ENCODE measurements around the gene CAVIN2. TPM values are rescaled to one million over a fixed set of nuclear protein-coding genes. Genes with fewer than 3 reads are reported as not detected.

Gene CAVIN2
- total RNA-seq, 2 donors from 2014 or later = 10.9 to 15.8 TPM

DNA sequence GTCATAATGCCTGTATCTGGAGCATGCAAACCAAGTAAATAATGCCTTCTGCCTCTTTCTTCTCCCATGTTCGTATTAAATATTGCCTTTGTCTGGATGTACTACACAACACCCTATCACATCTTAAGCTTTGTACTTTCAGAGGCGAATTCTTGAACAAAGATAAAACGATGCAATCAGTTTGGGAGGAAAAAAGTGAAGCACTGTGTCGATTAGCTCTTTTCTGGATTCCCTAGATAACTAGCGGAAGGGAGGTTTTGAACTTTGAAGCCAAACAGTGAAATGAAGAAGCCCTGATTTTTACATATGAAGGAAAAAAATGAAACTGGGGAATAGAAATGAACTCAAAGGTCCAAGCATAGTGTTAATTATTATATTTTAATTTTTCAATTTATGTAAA is 44.7 kb downstream of the CAVIN2 start:
- no peaks in the 10 kb centered on the region for H3K4me1 ChIP-seq
- H3K4me3 ChIP-seq = no peak overlapping the region
- H3K36me3 ChIP-seq (replicated peaks in 1 of 2; ENCODE audit: insufficient read depth in 1 of 2, low read depth in 2 of 2) = no peaks in the 10 kb centered on the region
- H3K27ac ChIP-seq = no peak overlapping the region
- TF ChIP-seq, protein P1, sequence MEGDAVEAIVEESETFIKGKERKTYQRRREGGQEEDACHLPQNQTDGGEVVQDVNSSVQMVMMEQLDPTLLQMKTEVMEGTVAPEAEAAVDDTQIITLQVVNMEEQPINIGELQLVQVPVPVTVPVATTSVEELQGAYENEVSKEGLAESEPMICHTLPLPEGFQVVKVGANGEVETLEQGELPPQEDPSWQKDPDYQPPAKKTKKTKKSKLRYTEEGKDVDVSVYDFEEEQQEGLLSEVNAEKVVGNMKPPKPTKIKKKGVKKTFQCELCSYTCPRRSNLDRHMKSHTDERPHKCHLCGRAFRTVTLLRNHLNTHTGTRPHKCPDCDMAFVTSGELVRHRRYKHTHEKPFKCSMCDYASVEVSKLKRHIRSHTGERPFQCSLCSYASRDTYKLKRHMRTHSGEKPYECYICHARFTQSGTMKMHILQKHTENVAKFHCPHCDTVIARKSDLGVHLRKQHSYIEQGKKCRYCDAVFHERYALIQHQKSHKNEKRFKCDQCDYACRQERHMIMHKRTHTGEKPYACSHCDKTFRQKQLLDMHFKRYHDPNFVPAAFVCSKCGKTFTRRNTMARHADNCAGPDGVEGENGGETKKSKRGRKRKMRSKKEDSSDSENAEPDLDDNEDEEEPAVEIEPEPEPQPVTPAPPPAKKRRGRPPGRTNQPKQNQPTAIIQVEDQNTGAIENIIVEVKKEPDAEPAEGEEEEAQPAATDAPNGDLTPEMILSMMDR (IDR thresholded peaks at IDR 0.05) = no peak
- TF ChIP-seq POLR2A (IDR thresholded peaks at IDR 0.05) = no peak
- intact Hi-C loops (cut with DNase I) = no loop called here
- H3K9me3 ChIP-seq = no peaks in the 10 kb centered on the region
- 49 to 51% methylated on average over 5 of the region's 5 CpGs for WGBS, 2 donors
- H3K27me3 ChIP-seq = no peaks in the 10 kb centered on the region
- DNase-seq = no peak
- no peak for ATAC-seq

DNA sequence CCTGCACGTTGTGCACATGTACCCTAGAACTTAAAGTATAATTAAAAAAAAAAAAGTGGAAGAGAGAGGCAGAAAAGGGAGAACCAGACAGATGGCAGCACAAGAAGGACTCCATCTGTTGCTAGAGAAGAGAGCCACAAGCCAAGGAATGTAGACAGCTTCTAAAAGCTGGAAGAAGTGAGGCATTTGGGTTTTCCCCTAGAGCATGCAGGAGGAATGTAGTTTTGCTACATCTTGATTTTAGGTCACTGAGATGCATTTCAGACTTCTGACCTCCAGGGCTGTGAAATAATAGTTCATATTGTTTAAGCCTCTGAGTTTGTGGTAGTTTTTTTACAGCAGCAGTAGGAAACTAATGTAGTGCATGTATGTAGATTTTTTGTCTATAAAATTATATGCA is 46.0 kb downstream of the CAVIN2 start:
- DNase-seq (no peak), ATAC-seq (no peak)
- no peaks in the 10 kb centered on the region for H3K36me3 ChIP-seq (replicated peaks in 1 of 2; ENCODE audit: insufficient read depth in 1 of 2, low read depth in 2 of 2)
- no peaks in the 10 kb centered on the region for H3K9me3 ChIP-seq
- 82 to 83% methylated on average over 1 of the region's 1 CpG for WGBS, 2 donors
- no peaks in the 10 kb centered on the region for H3K27me3 ChIP-seq
- H3K27ac ChIP-seq = no peak overlapping the region
- H3K4me1 ChIP-seq = no peaks in the 10 kb centered on the region
- H3K4me3 ChIP-seq = no peak overlapping the region
- TF ChIP-seq, protein P1 (IDR thresholded peaks at IDR 0.05) = no peak
- TF ChIP-seq POLR2A (IDR thresholded peaks at IDR 0.05) = no peak
- intact Hi-C loops (cut with DNase I) = no loop called here

DNA sequence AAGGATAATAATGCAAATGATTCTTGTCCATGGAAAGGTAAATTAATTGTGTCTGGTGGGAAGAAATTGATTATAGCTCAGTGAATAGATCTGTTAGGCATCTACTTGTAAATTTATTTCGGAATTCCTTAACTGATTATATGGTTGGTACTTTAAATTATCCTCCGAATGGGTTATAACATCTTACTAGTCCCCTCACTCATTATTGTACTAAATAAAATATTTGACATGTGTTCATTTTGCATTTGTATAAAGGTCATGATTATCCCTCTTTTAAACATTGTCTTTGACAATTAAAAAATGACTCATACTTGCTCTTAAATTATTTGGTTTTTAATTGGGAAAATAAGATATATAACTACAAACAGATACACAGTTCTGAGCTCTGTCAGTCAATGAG is 47.4 kb downstream of the CAVIN2 start:
- WGBS, 2 donors = 83 to 84% methylated on average over 2 of the region's 2 CpGs
- Histone ChIP-seq H3K4me3 (no peak overlapping the region), H3K27ac (no peak overlapping the region), H3K36me3 (replicated peaks in 1 of 2; ENCODE audit: insufficient read depth in 1 of 2, low read depth in 2 of 2) (no peaks in the 10 kb centered on the region), H3K4me1 (no peaks in the 10 kb centered on the region), H3K9me3 (no peaks in the 10 kb centered on the region), H3K27me3 (no peaks in the 10 kb centered on the region)
- DNase-seq (no peak), ATAC-seq (no peak)
- TF ChIP-seq, protein P1 (IDR thresholded peaks at IDR 0.05) = no peak
- no peak for TF ChIP-seq POLR2A (IDR thresholded peaks at IDR 0.05)
- intact Hi-C loops (cut with DNase I) = no loop called here

GRCh38 chr2:191797942-191798876 is 48.7 kb downstream of the CAVIN2 start:
- no peak overlapping the region for H3K27ac ChIP-seq
- H3K4me3 ChIP-seq = no peak overlapping the region
- DNase-seq (no peak), ATAC-seq (no peak)
- no peaks in the 10 kb centered on the region for H3K9me3 ChIP-seq
- WGBS, 2 donors = 58 to 68% methylated on average over 2 of the region's 2 CpGs
- no peaks in the 10 kb centered on the region for H3K36me3 ChIP-seq (replicated peaks in 1 of 2; ENCODE audit: insufficient read depth in 1 of 2, low read depth in 2 of 2)
- TF ChIP-seq, protein P1 (IDR thresholded peaks at IDR 0.05) = no peak
- TF ChIP-seq POLR2A (IDR thresholded peaks at IDR 0.05) = no peak
- no peaks in the 10 kb centered on the region for H3K27me3 ChIP-seq
- intact Hi-C loops (cut with DNase I) = no loop called here
- H3K4me1 ChIP-seq = no peaks in the 10 kb centered on the region

GRCh38 chr2:191797500-191797899 is 49.4 kb downstream of the CAVIN2 start:
- H3K27me3 ChIP-seq = no peaks in the 10 kb centered on the region
- intact Hi-C loops (cut with DNase I) = no loop called here
- ATAC-seq (no peak), DNase-seq (no peak)
- H3K9me3 ChIP-seq = no peaks in the 10 kb centered on the region
- H3K4me1 ChIP-seq = no peaks in the 10 kb centered on the region
- WGBS, 2 donors = 34 to 64% methylated on average over 4 of the region's 4 CpGs
- no peaks in the 10 kb centered on the region for H3K36me3 ChIP-seq (replicated peaks in 1 of 2; ENCODE audit: insufficient read depth in 1 of 2, low read depth in 2 of 2)
- H3K27ac ChIP-seq = no peak overlapping the region
- no peak overlapping the region for H3K4me3 ChIP-seq
- no peak for TF ChIP-seq POLR2A (IDR thresholded peaks at IDR 0.05)
- TF ChIP-seq, protein P1 (IDR thresholded peaks at IDR 0.05) = no peak

Data from body of pancreas (tissue), 4 donors.